Hematopoietic multipotent progenitor cell (in vitro differentiated cells): ENCODE data around the gene RBMS1. TPM values are rescaled to one million over a fixed set of nuclear protein-coding genes. Genes with fewer than 3 reads are reported as not detected.
"Not testable (repeated sequence)": the region's sequence is repeated elsewhere in the genome, so short reads cannot be mapped to it uniquely, and the experiment has no call there.

Experiments
- DNase-seq, 3 donors: peaks; one replicate each; pipeline ENCODE4 v3.0.0-alpha.2; 2011 to 2015; ENCODE audit warnings: low read depth in 2 of 3, low spot score in 2 of 3
- total RNA-seq: library from RNA; depleted of rRNA; stranded (reverse); fragments of >200 nt; gene quantifications from one replicate; pipeline ENCODE4 v1.2.3, GENCODE V29; 2012

RBMS1 gene
- total RNA-seq, 1 donor = 29.6 TPM

GRCh38 chr2:160472839-160473251, 20.8 kb downstream of the RBMS1 start:
- DNase-seq = no peak

DNA sequence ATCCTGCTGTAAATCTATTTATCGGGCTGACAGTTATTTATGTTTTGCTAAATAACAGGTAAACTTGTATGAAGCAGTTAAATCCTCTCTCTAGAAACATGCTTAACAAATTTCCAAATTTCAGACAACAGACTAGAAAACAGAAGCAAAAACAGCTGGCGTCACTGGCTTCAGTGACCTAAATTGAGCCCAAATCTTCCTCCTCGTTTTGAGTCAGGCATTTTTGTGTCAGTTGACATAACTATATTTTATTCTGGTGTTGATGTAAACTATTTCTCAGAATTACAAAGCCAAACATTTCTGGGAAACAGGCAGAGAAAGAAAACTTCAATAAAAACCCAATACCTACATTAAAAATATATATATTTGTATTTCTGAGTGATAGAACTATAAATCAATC, 21.7 kb downstream of the RBMS1 start:
- no peak for DNase-seq

DNA sequence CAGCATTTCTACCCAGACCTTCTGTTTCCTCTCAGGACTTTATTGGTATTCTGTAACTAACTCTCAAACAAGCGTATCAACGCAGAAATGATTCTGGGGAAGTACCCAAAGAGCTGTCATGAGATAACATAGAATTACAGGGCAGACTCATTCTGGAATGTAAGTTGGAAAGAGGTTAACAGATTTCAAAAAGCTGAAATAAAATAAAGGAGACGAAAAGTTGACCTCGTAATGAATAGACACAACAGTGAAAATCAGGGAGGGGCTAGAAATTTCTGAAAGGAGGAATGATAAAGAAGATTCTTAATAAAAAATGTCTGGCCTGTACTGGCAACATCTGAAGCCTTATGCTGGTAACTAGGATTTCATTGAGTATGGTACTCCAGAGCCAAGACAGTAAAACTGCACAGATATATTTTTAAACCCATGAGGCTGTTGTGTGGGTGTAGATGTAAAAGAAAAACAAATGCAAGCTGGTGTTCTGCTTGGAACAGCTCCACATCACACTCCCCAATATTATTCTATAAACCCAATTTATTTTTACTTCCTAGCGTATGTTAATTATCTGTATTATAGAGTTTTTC, 23.9 kb downstream of the RBMS1 start:
- no peak for DNase-seq

DNA sequence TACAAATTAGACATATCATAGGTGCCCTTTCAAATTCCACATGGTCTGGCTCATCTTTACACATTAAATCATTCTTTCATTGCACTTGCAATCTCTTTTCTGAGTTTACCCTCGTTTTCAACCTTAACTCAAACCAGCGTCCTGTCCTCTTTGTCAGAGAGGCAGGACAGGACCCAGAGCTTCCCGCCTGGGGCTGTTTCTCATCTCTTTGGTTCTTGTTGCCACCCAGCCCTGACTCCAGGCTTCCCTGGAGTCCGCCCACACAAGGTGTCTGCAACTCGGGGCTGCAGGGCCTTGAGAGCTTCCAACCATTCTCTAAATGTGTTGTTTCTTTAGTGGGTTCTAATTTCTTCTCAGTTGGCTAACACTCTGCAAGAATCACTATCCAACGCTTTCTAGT, 24.4 kb downstream of the RBMS1 start:
- DNase-seq = no peak

DNA sequence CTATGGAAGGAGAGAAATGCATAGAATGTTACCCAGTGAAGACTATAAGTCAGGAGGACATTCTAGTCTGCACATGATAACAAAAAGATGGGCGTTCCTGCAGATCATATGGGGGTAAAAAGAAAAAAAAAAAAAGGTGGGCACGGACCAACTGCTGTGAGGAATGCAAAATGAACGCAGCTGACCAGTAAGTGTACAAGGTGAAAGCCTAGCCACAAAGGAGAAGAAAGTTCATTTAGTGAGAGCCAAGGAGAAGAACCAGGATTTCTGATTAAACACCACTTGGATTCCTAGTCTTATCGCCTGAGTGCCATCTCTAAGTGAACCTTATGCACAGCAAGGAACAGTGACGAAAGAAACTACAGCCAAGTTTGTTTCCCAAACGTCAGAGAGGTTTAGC, 26.5 kb downstream of the RBMS1 start:
- DNase-seq = no peak

DNA sequence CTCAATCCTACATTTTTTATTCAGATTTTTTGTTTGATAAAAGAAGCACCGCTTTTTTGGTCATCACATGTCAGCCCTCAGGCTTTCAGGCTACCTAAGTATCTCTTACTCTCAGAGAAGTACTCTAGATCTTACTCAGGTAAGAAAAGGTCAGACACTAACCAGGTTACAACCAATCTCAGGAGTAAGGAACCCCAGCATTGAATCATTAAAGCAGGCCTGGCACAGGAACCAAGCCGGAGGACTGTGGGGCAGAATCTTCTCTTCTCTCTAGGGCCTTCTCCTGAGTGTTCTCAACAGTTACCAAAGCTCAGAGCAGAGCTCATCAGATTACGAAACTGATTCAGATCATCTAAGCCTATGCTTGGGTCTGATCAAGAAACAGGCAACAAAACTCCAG, 28.2 kb downstream of the RBMS1 start:
- no peak for DNase-seq

GRCh38 chr2:160465002-160465401, 28.6 kb downstream of the RBMS1 start:
- no peak for DNase-seq

DNA sequence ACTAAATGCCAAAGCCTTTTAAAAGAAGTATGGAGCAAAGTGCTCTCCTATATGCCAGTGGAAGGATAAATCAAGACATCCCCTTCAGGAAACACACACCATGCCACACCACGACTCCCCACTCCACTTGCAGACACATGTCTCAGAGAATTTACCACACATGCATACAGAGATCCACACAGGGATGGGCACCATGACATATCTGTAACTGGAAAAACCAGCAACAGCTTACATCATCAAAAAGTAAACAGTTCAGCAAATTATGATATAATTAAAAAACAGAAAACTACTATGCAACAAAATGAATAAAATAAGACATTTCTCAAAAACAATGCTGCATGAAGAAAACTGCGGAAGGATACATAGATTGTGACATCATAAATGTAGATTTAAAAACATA, 29.6 kb downstream of the RBMS1 start:
- no peak for DNase-seq

- no peak for DNase-seq
Observed at GRCh38 chr2:160463245-160463644, 30.4 kb downstream of the RBMS1 start.

GRCh38 chr2:160460333-160460731, 33.3 kb downstream of the RBMS1 start:
- DNase-seq = no peak

DNA sequence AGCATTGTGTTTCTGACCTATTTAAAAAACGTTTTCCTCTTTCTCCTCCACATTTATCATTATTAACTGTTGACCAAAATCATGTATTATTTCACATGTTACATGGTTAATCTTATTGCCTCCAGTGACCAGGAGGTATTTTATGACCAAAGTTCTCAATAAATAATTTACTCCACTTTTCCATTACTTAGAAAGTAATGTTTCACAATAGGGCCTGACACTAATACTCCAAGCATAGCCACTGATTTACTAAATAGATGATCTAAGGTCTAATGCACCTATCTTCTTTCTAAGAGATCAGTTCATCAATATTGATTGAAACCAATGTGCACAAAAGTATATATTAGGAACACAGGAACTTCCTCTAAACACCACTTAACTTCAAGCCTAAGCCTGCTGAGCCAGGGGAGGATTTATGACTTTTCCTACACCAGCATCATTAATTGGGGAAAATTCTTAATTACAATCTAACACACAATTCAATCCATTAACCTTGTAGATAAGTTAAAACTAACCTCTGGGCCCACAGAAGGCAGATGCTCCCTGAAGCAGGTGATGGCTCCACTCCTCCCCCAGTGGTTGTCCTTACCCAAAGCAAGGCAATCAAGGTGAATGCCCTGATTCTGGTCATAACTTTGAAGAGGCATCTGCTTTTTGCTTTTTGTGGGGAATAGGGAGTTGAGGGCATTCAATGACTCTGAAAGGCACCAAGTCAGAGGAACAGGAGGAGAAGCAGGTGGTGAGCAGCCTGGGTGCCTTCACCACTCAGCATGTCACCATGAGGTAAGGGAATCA, 33.9 kb downstream of the RBMS1 start:
- DNase-seq = no peak

GRCh38 chr2:160458718-160459453, 34.7 kb downstream of the RBMS1 start:
- no peak for DNase-seq

DNA sequence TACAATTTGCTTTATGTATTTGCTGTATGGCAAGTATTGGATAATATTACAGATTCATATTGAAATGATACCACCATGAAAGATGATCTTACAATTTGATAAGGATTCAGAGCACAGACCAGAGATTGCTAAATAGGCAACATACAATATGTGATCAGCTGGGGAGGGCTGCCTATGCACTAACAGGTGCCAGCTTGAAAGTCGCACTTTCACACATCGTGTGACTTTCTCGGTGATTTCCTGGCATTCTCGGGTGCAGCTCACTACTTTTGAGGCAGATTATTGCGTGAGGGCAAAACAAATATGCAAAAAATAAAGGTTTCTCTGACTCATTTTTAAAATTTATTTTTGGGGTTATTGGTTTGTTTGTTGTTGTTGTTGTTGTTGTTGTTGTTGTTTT, 36.0 kb downstream of the RBMS1 start:
- DNase-seq = no peak

DNA sequence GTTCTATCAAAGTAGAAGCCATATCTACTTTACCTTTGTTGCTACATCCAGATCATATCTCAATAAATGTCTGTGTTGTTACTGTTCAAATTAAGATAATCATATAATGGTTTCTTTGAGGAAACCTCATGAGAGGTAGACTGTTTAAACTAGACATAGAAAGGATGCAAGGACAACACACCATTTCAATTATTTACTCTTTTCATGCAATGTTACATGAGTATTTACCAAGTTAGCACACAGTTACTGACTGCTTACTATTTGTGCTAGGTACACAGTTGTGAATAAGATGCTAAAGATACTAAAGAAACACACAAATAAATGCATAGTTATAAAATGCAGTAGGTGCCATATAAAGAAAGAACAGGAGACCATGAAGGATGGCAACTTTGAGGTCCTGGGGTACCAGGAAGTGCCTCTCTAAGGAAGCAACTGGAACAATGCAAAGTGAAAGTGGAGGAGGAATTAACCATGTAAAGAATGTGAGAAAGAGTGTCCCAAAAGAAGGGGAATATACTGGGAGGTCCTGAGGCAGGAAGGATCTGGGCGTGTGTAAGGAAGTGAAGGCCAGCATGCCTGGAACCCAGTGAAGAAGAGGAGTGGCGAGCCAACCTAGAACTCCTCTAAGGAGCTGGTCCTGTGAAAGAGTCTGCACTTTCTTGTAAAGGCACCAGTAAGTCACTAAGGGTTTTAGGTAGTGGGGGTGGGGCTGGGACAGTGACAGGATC, 39.4 kb downstream of the RBMS1 start:
- DNase-seq = no peak

GRCh38 chr2:160453111-160453820, 40.3 kb downstream of the RBMS1 start:
- no peak for DNase-seq

GRCh38 chr2:160450486-160450885, 43.1 kb downstream of the RBMS1 start:
- no peak for DNase-seq

GRCh38 chr2:160448821-160449220, 44.8 kb downstream of the RBMS1 start:
- DNase-seq = not testable (repeated sequence)

DNA sequence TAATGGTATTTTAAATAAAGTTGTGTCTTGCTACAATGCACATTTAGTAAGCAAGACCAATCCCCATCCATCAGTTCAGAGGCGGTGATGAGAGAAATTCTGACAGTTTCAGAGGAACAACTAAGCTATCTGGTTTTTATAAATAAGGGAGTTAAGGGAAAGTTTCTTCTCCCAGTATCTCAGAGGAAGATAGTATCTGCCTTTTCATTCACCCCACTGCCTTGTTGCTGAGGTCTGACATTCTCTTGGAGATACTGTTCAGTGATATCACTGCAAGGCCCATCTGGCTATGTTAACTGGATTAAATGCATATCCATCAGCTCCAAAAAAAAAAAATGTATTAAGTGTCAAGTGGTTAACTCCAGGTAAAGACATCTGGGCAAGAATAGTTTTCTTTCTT, 47.9 kb downstream of the RBMS1 start:
- DNase-seq = no peak

GRCh38 chr2:160442603-160443002, 51.0 kb downstream of the RBMS1 start:
- DNase-seq = no peak

GRCh38 chr2:160440888-160441287, 52.7 kb downstream of the RBMS1 start:
- DNase-seq = no peak

DNA sequence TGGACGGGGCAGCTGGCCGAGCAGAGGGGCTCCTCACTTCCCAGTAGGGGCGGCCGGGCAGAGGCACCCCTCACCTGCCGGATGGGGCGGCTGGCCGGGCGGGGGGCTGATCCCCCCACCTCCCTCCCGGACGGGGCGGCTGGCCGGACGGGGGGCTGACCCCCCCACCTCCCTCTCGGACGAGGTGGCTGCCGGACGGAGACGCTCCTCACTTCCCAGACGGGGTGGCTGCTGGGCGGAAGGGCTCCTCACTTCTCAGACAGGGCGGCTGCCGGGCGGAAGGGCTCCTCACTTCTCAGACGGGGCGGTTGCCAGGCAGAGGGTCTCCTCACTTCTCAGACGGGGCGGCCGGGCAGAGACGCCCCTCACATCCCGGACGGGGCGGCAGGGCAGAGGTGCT, 54.6 kb downstream of the RBMS1 start:
- not testable (repeated sequence) for DNase-seq
